PC-9 (cell line): ENCODE results near the gene FPGS. TPM values are rescaled to one million over a fixed set of nuclear protein-coding genes. Genes with fewer than 3 reads are reported as not detected.
A peak's percentile ranks its signal among the peaks of the same experiment; 100 is the strongest.

Source experiments
- BruUV-seq: library from RNA; stranded (reverse); fragments of 400-500 nt; replicated peaks from 2 replicates; lab custom pipeline; 2021; lab: Mats Ljungman, UMichigan
- CTCF ChIA-PET: fragments of 300-600 bp; sonication (Branson Sonifier 250); formaldehyde crosslinking; loops from one replicate; lab custom pipeline; 2022; ENCODE audit warnings: antibody characterized with exemption; lab: Charles Lee
- POLR2A ChIA-PET: fragments of 300-600 bp; sonication (Branson Sonifier 250); formaldehyde crosslinking; loops from one replicate; lab custom pipeline; 2022; ENCODE audit warnings: antibody characterized with exemption; ENCODE audit not compliant: unreplicated experiment; lab: Charles Lee
- DNase-seq, 2 experiments: peaks; one replicate each; pipeline versions ENCODE4 v3.0.0 to v3.0.0-alpha.2; 2015 to 2022; ENCODE audit warnings: mixed read lengths in 1 of 2
- H2AFZ ChIP-seq: fragments of 200-600 bp; sonication (generic); 2 replicates; pipeline ENCODE4 v1.8.1; 2017; ENCODE audit warnings: antibody characterized with exemption
- H3F3A ChIP-seq: fragments of 200-600 bp; sonication (generic); 2 replicates; pipeline ENCODE4 v1.8.1; 2017; ENCODE audit warnings: antibody characterized with exemption, mild to moderate bottlenecking, low read depth; ENCODE audit not compliant: insufficient read depth
- H3K27ac ChIP-seq: fragments of 200-600 bp; sonication (generic); 2 replicates; pipeline ENCODE4 v1.6.1; 2016; ENCODE audit warnings: mixed run types
- H3K27me3 ChIP-seq: fragments of 200-600 bp; sonication (generic); 2 replicates; pipeline ENCODE4 v1.6.1; 2016; ENCODE audit warnings: low read depth, mixed run types; ENCODE audit not compliant: insufficient read depth
- H3K36me3 ChIP-seq: fragments of 200-600 bp; sonication (generic); 2 replicates; pipeline ENCODE4 v1.6.1; 2016; ENCODE audit warnings: low read depth, mixed run types
- H3K4me1 ChIP-seq: fragments of 200-600 bp; sonication (generic); replicated peaks from 2 replicates; pipeline ENCODE4 v1.6.1; 2016; ENCODE audit warnings: mixed run types; ENCODE audit not compliant: insufficient read depth
- H3K4me2 ChIP-seq: fragments of 200-600 bp; sonication (generic); 2 replicates; pipeline ENCODE4 v1.6.1; 2017; ENCODE audit warnings: mixed run types
- H3K4me3 ChIP-seq: fragments of 200-600 bp; sonication (generic); 2 replicates; pipeline ENCODE4 v1.6.1; 2016; ENCODE audit warnings: mixed run types
- H3K79me2 ChIP-seq: fragments of 200-600 bp; sonication (generic); 2 replicates; pipeline ENCODE4 v1.6.1; 2017; ENCODE audit warnings: low read depth, mixed run types
- H3K9me2 ChIP-seq: fragments of 200-600 bp; sonication (generic); 2 replicates; pipeline ENCODE4 v1.8.1; 2017; ENCODE audit warnings: mild to moderate bottlenecking; ENCODE audit not compliant: insufficient read depth
- H3K9me3 ChIP-seq: fragments of 200-600 bp; sonication (generic); 2 replicates; pipeline ENCODE4 v1.8.1; 2016; ENCODE audit warnings: low read depth; ENCODE audit not compliant: insufficient read depth
- H4K20me1 ChIP-seq: fragments of 200-600 bp; sonication (generic); 2 replicates; pipeline ENCODE4 v1.8.1; 2017; ENCODE audit not compliant: insufficient read depth
- EZH2 ChIP-seq: fragments of 200-600 bp; sonication (generic); IDR thresholded peaks from 2 replicates; pipeline ENCODE4 v1.8.0; 2017; ENCODE audit warnings: antibody characterized with exemption, low read depth
- intact Hi-C: fragments of 100-400 bp; cut with micrococcal nuclease; formaldehyde crosslinking; loops from one replicate; pipeline ENCODE4 v1.10.0; 2022; ENCODE audit not compliant: unreplicated experiment
- total RNA-seq: library from RNA; stranded (reverse); gene quantifications from 2 replicates; pipeline ENCODE4 v1.2.3, GENCODE V29; 2021
- TF ChIP-seq, protein P1 (sequence below): fragments of 200-600 bp; sonication (generic); conservative IDR thresholded peaks from 2 replicates; pipeline ENCODE4 v1.6.1; 2017; ENCODE audit warnings: mixed run types, antibody characterized with exemption, mild to moderate bottlenecking, moderate library complexity

The FPGS gene
- total RNA-seq, 1 experiment from 2014 or later = 152 TPM

DNA sequence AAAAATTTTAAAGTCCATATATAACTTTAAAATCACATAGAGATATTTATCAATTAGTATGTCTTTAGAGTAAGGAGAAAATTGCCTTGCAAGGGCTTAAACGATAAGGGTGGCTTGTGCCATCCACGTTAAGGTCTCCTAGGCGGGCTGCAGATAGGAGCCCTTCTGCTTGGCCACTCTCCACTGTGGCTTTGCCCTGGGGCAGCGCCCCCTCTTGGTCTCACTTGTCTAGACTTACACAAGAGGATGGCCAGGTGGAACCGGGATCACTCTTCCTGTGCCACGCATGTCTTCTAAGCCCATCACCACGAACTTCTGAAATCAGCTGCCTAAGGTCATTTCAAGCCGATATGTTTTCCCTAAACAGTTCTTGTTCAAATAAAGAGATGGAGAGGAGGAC, 2.9 kb downstream of the FPGS start:
- peaks cover 26% of the 10 kb centered on the region for H3K36me3 ChIP-seq
- peaks cover 50% of the 10 kb centered on the region for H3F3A ChIP-seq
- H2AFZ ChIP-seq = no peak overlapping the region
- H4K20me1 ChIP-seq = peaks cover 20% of the 10 kb centered on the region
- DNase-seq = no peak
- TF ChIP-seq EZH2 = no peak
- TF ChIP-seq, protein P1, sequence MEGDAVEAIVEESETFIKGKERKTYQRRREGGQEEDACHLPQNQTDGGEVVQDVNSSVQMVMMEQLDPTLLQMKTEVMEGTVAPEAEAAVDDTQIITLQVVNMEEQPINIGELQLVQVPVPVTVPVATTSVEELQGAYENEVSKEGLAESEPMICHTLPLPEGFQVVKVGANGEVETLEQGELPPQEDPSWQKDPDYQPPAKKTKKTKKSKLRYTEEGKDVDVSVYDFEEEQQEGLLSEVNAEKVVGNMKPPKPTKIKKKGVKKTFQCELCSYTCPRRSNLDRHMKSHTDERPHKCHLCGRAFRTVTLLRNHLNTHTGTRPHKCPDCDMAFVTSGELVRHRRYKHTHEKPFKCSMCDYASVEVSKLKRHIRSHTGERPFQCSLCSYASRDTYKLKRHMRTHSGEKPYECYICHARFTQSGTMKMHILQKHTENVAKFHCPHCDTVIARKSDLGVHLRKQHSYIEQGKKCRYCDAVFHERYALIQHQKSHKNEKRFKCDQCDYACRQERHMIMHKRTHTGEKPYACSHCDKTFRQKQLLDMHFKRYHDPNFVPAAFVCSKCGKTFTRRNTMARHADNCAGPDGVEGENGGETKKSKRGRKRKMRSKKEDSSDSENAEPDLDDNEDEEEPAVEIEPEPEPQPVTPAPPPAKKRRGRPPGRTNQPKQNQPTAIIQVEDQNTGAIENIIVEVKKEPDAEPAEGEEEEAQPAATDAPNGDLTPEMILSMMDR = no peak; the same call in 1 of the 2 replicates
- H3K27ac ChIP-seq = no peak overlapping the region
- H3K79me2 ChIP-seq = peaks cover 39% of the 10 kb centered on the region
- POLR2A ChIA-PET = interaction anchor here (0.6 to 0.8 kb wide), 2 partner anchors 48 to 66 kb away, joined by 5 to 9 read pairs; no protein-coding TSS in a partner anchor
- H3K27me3 ChIP-seq = no peaks in the 10 kb centered on the region
- no peak overlapping the region for H3K4me3 ChIP-seq
- H3K9me3 ChIP-seq = no peaks in the 10 kb centered on the region
- intact Hi-C loops = no loop called here
- no peaks in the 10 kb centered on the region for H3K9me2 ChIP-seq
- H3K4me2 ChIP-seq = 0 out of 2 replicates have a peak overlapping the region, but pooled peaks have one; percentile 82
- peaks cover 32% of the 10 kb centered on the region for H3K4me1 ChIP-seq
- BruUV-seq = no TSS peak
- CTCF ChIA-PET = interaction anchor here (0.6 kb wide), 1 partner anchor 25 kb away, joined by 6 read pairs; no protein-coding TSS in a partner anchor

DNA sequence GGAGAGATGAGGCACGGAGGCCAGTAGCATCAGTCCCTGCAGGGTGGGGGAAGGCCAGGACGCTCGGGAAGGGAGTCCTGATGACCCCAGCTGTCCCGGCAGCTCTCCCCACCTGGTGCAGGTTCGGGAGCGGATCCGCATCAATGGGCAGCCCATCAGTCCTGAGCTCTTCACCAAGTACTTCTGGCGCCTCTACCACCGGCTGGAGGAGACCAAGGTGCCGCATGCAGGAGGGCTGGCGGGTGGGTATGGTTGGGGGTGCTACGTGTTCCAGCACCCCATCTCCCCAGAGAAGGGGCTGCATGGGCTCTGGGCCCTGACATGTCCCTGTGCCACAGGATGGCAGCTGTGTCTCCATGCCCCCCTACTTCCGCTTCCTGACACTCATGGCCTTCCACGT, 4.2 kb downstream of the FPGS start:
- Histone ChIP-seq H4K20me1 (peaks cover 20% of the 10 kb centered on the region), H3K9me2 (no peaks in the 10 kb centered on the region), H3F3A (peaks cover 47% of the 10 kb centered on the region), H3K4me2 (no peak overlapping the region), H3K36me3 (peaks cover 34% of the 10 kb centered on the region), H3K4me1 (peaks cover 21% of the 10 kb centered on the region), H3K9me3 (no peaks in the 10 kb centered on the region), H3K79me2 (peaks cover 39% of the 10 kb centered on the region), H3K4me3 (no peak overlapping the region), H3K27me3 (no peaks in the 10 kb centered on the region), H2AFZ (no peak overlapping the region), H3K27ac (no peak overlapping the region)
- ChIA-PET CTCF (interaction anchor here (0.6 kb wide), 1 partner anchor 100 kb away, joined by 3 read pairs; the partner anchor contains the start of gene CFAP157), POLR2A (interaction anchor here (0.6 kb wide), 1 partner anchor 50 kb away, joined by 3 read pairs; no protein-coding TSS in a partner anchor)
- intact Hi-C loops = no loop called here
- BruUV-seq = no TSS peak
- no peak for DNase-seq
- TF ChIP-seq, protein P1 = no peak
- no peak for TF ChIP-seq EZH2

- peaks cover 36% of the 10 kb centered on the region for H3F3A ChIP-seq
- H3K27ac ChIP-seq = no peak overlapping the region
- no peak overlapping the region for H3K4me2 ChIP-seq
- no TSS peak for BruUV-seq
- no peaks in the 10 kb centered on the region for H3K9me3 ChIP-seq
- H3K36me3 ChIP-seq = peaks cover 45% of the 10 kb centered on the region
- no peak overlapping the region for H2AFZ ChIP-seq
- no peak for DNase-seq
- peaks cover 15% of the 10 kb centered on the region for H3K4me1 ChIP-seq
- no peaks in the 10 kb centered on the region for H3K9me2 ChIP-seq
- H3K27me3 ChIP-seq = no peaks in the 10 kb centered on the region
- peaks cover 35% of the 10 kb centered on the region for H3K79me2 ChIP-seq
- no peak overlapping the region for H3K4me3 ChIP-seq
- peaks cover 27% of the 10 kb centered on the region for H4K20me1 ChIP-seq
- intact Hi-C loops = no loop called here
- POLR2A ChIA-PET = no interaction called here
- no peak for TF ChIP-seq EZH2
- TF ChIP-seq, protein P1 = no peak
- CTCF ChIA-PET = no interaction called here
These were observed 5.8 kb downstream of the FPGS start for GRCh38 chr9:127808347-127809001.
